AG04449 (cell line): ENCODE results near the gene NDUFV3.

Experiments used
- CTCF ChIA-PET: fragments of 350-600 bp; formaldehyde crosslinking; extraction: SDS; loops from one replicate; lab custom pipeline; 2021; ENCODE audit warnings: antibody characterized with exemption; lab: Yijun Ruan, JAX
- POLR2A ChIA-PET: fragments of 400-600, 350-600 bp; formaldehyde crosslinking; extraction: SDS; loops from one replicate; lab custom pipeline; 2020; ENCODE audit warnings: antibody characterized with exemption, inconsistent platforms; lab: Yijun Ruan, JAX
- DNase-seq: peaks from one replicate; pipeline ENCODE4 v3.0.0-alpha.2; 2010; ENCODE audit warnings: low read depth, low spot score
- H3K4me3 ChIP-seq: 2 replicates; pipeline ENCODE4 v1.5.1; 2011; ENCODE audit warnings: low read depth, mild to moderate bottlenecking, control low read depth, low read length
- CTCF ChIP-seq: IDR thresholded peaks from one replicate; pipeline ENCODE4 v1.5.1; 2011; ENCODE audit warnings: mild to moderate bottlenecking, moderate library complexity, low read length, control low read depth, inconsistent platforms; ENCODE audit not compliant: insufficient read depth; ENCODE audit errors: missing control alignments

The NDUFV3 gene

DNA sequence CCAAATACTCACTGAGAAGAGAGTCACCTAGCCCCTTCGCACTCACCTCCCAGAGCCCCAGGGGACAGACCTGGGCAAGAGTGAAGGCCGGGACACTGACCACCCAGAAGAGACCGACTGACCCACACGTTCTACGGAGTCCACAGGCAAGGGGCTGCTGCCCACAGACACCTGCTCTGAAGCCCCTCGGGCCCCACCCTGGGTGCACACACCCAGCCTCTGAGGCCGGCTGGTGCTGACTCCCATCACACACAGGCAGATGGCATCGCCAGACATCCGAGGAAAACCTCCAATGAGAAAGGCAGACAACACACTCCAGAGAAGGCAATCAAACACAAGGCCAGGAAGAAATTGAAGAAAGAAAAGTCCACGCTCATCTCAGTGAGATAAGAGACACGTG lies 35.9 kb upstream of the NDUFV3 start:
- TF ChIP-seq CTCF, result no peak
- ChIA-PET POLR2A (no interaction called here), CTCF (no interaction called here)
- no peak overlapping the region for H3K4me3 ChIP-seq
- DNase-seq, result no peak

DNA sequence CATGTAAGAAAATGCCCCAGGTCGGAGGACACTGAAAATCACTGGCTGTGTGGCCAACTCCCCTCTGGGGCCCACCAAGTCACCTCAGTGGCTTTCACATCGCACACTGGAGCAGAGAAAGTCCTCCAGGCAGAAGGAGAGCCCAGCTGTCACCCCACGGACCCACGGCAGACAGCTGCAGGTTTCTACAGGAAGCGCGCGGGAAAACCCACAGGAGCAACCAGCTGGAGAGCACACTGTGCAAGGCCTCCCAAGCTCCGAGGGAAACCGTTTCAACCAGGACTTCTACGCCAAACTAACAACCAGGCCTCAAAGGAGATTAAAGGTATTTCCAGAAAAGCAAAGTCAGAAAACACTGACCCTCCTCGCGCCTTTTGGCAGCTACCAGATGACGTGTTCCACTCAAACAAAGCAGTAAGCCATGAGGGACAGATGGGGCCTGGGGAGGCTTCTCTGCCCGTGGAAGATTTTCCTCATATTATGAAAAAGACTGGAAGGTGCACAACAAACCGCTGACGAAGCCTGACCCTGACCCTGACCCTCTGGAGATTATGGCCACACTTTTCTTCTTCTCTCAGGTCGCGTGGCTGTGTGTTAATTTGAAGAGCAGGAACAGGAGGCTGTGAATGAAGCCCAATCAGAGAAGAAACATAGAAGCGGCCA lies 34.8 kb upstream of the NDUFV3 start:
- no peak for DNase-seq
- TF ChIP-seq CTCF, result no peak
- ChIA-PET POLR2A (no interaction called here), CTCF (no interaction called here)
- no peak overlapping the region for H3K4me3 ChIP-seq

- no peak for TF ChIP-seq CTCF
- H3K4me3 ChIP-seq, result no peak overlapping the region
- POLR2A ChIA-PET, result no interaction called here
- DNase-seq, result no peak
- CTCF ChIA-PET, result no interaction called here
These were observed 33.9 kb upstream of the NDUFV3 start for GRCh38 chr21:42858957-42859890.

DNA sequence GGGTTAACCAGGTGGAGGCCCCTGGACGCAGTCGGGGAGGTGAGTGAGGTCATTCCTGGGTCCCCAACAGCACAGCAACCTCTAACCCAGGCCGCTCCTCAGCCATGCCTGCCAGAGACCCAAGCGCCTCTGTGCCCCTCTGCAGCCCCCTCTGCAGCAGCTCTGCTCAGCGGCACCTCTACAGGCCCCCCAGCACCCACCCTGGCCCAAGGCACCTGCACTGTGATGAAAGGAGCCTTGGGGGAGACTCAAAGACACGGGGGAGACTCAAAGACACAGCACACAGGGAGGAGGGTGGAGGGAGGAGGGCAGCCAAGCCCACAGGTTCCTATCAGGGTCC lies 33.2 kb upstream of the NDUFV3 start:
- no peak overlapping the region for H3K4me3 ChIP-seq
- no peak for TF ChIP-seq CTCF
- DNase-seq, result no peak
- POLR2A ChIA-PET, result no interaction called here
- CTCF ChIA-PET, result no interaction called here

- no peak overlapping the region for H3K4me3 ChIP-seq
- ChIA-PET POLR2A (no interaction called here), CTCF (no interaction called here)
- DNase-seq, result no peak
- TF ChIP-seq CTCF, result no peak
These were observed 32.8 kb upstream of the NDUFV3 start for GRCh38 chr21:42860345-42860744.

DNA sequence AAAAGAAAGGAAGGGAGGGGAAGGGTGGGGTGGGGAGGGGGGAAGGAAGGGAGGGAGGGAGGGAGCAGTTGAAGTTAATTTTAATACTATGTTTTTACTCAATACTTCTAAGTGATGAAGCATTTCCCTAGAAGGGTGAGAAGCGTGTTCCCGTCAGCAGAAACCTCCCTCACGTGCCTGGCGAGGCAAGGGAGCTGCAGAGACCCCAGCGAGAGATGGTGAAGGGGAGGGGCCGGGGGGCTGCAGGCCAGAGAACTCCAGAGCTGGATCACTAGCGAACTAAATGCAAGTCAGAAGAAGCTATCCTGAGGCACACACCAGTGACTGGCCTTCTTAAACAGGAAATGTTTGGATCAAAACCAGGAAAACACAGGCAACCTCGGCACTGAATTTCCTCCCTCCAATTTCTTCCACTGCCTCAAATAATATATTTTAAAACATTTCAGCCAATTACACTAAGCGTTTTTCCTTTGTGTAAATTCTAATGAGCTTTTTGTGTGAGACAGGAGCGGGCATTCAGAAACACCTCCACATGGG lies 31.7 kb upstream of the NDUFV3 start:
- ChIA-PET POLR2A (interaction anchor here (0.7 kb wide), 1 partner anchor 935 kb away, joined by 3 read pairs; no protein-coding TSS in a partner anchor), CTCF (no interaction called here)
- DNase-seq, result no peak
- H3K4me3 ChIP-seq, result no peak overlapping the region
- TF ChIP-seq CTCF, result no peak
